Measurements from ENCODE around the gene AHNAK2. TPM values are rescaled to one million over a fixed set of nuclear protein-coding genes. Genes with fewer than 3 reads are reported as not detected.

Gene AHNAK2
- total RNA-seq, 1 donor: 0.10 TPM

DNA sequence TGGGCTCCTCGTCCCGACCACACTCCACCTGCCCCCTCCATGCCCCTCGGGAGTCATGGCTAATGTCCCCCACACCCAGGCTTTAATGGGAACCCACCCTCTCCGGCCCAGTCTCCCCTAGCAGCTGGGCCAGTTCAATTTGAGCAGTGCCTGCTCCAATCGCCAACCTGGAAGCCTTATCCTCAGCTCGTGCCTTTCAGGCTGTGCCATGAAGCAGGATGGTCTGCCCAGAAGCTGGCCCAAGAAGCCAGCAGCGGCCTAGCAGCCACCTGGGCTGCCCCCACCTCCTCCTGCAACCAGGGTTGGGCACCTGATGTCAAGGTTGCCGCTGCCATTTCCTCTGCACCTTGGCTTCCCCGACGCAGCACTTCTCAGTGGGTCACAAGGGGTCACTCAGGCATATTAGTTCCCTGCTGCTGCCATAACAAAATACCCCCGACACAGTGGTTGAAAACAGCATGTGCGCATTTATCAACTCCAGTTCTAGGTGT lies 5.1 kb upstream of the AHNAK2 start:
- H3K4me3 ChIP-seq (ENCODE audit: low read length): no peak overlapping the region
- H3K9me3 ChIP-seq (ENCODE audit: low read depth, low read length): no peaks in the 10 kb centered on the region
- H3K4me1 ChIP-seq (ENCODE audit: insufficient read depth, low read length): peaks cover 13% of the 10 kb centered on the region
- H3K27me3 ChIP-seq (ENCODE audit: insufficient read depth, low read length): peaks cover 8% of the 10 kb centered on the region

DNA sequence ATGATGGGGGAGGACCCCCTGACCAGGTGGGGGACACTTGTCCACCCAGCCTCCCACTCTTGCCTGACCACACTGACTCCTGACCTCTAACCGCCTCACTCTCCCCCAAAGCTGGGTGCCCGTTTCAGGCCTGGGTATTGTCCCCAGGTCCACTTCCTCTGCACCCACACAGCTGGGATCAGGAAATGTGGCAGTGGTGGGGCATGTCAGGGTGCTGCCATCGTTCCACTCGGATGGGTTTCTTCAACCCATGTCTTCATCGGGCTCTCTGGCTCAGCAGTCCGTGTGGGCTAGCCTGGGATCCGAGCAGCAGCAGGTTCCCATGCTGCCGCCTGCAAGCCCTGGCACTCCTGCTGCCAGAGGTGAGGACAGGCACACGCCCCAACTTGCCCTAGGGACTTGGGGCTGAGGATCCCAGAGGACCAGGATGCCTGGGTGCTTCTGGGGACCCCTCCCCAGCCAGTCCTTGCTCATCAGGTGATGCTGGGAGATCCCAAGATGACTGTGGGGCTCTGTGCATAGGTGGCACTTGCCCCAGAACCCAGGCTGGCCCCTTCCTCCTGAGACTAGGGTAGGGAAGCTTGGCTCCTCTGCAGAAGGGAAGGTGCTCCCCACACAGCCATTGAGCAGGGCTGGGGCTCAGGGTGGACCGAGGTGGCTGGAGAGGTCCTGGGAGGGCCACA lies 4.5 kb upstream of the AHNAK2 start:
- H3K4me1 ChIP-seq (ENCODE audit: insufficient read depth, low read length): peaks cover 16% of the 10 kb centered on the region

DNA sequence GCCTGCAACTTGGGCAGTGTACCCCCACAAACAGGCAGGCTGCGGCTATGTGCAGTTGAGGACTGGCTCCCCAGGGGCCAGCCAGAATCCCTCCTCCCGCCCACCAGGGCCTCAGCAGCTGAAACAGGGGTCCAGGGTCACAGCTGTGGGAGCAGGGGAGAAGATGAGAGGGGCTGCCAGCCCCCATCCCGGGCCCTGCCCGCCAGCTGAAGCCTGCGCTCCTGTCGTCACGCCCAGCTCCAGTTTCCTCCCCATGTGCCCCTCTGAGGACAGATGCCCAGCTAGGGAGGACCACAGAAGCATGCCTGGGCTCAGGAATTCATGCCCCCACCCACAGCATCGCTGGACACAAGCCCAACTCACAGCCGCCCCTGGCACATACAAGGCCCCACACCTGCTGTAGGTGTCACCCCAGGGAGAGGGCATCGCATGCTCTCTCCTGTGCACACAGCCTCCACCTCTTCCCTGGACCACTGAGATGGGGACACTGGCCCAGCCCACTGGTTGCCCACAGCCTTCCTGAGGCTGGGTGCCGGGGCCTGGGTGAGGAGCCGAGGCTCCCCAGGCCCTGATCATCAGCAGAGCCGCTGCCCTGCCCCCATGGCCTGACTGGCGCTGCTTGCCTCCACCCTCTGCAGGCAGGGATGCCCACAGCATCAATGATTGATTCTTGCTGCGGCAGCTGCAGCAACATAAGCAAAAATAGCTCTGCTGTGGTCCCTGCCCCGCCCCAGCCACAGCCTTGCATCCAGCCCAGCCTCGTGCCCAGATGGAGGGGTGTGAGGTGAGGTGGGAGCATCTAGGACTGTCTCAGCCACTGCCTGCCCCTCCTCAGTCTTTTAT lies 3.7 kb upstream of the AHNAK2 start:
- Histone ChIP-seq H3K4me1 (ENCODE audit: insufficient read depth, low read length) (peaks cover 17% of the 10 kb centered on the region), H3K9me3 (ENCODE audit: low read depth, low read length) (no peaks in the 10 kb centered on the region), H3K27me3 (ENCODE audit: insufficient read depth, low read length) (peaks cover 18% of the 10 kb centered on the region), H3K4me3 (ENCODE audit: low read length) (no peak overlapping the region)

More for the DNA sequence above, 4.5 kb upstream of the AHNAK2 start:
- Histone ChIP-seq H3K4me3 (ENCODE audit: low read length) (no peak overlapping the region), H3K27me3 (ENCODE audit: insufficient read depth, low read length) (peaks cover 10% of the 10 kb centered on the region), H3K9me3 (ENCODE audit: low read depth, low read length) (no peaks in the 10 kb centered on the region)

DNA sequence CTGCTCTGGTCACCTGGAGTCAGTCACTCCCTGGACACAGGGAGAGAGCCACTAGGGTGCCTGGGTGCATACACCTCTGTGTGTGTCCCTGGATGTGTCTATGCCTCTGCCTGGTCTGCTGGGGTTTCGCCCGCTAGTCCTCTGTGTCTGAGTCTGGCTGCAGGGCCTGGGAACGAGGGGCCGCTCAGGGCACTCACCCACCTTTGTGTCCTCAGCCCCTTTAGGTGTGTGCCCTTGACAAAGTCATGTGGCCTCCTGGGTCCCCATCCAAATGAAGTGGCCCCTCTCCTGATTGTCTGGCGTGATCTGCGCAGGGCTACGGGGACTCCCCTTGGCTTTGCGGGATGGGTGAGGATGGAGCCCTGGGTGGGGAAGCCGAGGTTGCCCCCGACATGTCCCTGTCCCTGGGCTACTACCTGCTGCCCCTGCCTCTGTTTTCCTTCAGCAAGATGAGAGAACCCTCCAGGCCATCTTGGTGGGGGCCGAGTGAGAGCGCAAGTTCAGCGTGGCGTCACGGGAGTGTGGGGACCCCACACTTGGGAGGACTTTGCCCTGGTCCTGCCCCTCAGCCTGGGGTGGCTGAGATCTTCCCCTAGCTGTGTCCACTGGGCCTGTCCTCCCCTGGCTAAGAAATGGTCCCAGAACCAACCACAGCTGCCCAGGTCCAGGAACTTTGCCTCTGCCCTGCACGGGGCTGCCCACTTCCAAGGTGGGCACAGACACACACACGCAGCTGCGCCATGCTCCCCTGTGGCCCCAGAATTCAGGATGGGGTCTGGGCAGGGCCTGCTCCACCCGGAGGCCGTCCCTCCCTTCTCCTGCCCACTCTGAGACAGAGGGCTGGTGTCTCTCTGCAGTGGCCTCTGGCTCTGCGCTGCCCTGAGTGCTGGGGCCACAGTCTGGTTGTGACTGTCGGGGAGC lies 2.7 kb upstream of the AHNAK2 start:
- Histone ChIP-seq H3K27me3 (ENCODE audit: insufficient read depth, low read length) (peaks cover 24% of the 10 kb centered on the region), H3K4me3 (ENCODE audit: low read length) (no peak overlapping the region), H3K9me3 (ENCODE audit: low read depth, low read length) (no peaks in the 10 kb centered on the region), H3K4me1 (ENCODE audit: insufficient read depth, low read length) (peaks cover 9% of the 10 kb centered on the region)

DNA sequence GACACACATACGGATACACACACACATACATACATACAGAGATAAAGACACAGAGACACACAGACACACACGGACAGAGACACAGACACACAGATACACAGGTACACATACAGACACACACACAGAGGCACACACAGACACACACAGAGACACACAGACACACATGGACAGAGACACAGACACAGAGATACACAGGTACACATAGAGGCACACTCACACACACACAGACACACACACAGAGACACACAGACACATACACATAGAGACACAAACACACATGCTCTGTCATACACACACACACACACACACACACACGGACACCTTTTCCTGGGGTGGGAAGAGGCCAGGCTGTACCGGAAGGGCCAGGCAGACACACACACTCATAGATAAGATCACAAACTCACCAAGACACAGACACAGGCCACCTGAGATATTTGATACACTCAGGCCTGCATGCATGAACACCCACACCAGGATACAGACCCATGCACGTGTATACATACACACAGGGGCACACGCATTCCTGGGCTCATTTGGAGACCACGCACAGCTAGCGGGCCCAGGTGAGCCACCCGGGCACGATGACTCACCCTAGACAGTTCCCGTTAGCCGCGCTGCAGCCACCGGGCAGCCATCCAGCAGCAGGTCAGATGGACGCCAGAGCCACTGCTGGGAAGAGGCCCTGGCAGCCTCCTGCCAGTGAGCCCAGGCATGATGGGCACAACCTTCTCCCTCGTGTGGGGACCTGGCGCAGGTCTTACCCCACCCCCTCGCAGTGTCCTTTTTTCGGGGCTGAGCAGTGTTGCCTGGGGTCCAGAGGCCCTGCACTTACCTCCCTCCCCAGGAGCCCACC lies 1.8 kb upstream of the AHNAK2 start:
- Histone ChIP-seq H3K4me1 (ENCODE audit: insufficient read depth, low read length) (peaks cover 8% of the 10 kb centered on the region), H3K9me3 (ENCODE audit: low read depth, low read length) (no peaks in the 10 kb centered on the region), H3K27me3 (ENCODE audit: insufficient read depth, low read length) (peaks cover 24% of the 10 kb centered on the region), H3K4me3 (ENCODE audit: low read length) (no peak overlapping the region)

DNA sequence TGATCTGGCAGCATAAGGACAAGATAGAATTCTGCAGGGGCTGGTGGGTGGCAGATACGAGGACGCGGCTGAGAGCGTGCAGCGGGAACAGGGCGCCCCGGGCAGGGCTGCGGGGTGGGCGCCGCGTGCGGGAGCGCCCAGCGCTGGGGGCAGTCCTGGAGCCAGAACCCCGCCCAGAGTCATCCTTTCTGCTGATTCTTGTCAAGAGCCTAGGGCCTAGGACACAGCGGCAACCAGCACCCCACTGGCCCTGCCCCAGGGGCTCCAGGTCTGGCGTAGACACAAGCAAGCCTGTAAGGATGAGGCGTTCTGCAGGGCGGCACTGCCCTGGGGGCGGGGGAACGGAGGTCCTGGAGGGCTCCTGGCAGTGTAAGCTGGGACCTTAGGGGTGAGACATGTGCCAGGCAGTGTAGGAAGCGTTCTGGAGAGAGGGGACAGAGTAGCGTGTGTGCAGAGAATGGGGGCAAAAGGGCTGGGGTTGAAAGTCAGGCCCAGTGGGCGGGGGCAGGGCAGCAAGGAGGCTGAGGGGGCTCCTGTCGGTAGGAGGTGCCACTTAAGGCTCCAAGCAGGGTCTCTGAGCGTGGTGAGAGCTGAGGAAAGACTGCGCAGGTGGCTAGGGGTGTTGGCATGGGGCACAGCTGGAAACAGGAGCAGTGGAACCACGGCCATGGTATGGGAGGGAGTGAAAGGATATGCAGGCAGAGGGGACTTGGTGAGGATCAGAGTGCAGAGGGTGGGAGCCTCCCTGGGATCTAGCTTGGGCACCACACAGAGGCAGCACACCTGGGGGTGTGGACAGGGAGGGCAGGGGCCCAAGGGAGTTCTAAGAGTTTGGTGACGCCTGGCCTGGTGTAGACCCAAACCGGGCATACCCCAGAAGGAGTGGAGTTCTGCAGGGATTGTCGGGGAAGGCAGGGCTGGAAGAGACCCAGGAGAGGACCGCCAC lies 845 bp upstream of the AHNAK2 start:
- peaks cover 24% of the 10 kb centered on the region for H3K27me3 ChIP-seq (ENCODE audit: insufficient read depth, low read length)
- H3K4me3 ChIP-seq (ENCODE audit: low read length): no peak overlapping the region
- H3K4me1 ChIP-seq (ENCODE audit: insufficient read depth, low read length): peaks cover 8% of the 10 kb centered on the region
- H3K9me3 ChIP-seq (ENCODE audit: low read depth, low read length): no peaks in the 10 kb centered on the region

DNA sequence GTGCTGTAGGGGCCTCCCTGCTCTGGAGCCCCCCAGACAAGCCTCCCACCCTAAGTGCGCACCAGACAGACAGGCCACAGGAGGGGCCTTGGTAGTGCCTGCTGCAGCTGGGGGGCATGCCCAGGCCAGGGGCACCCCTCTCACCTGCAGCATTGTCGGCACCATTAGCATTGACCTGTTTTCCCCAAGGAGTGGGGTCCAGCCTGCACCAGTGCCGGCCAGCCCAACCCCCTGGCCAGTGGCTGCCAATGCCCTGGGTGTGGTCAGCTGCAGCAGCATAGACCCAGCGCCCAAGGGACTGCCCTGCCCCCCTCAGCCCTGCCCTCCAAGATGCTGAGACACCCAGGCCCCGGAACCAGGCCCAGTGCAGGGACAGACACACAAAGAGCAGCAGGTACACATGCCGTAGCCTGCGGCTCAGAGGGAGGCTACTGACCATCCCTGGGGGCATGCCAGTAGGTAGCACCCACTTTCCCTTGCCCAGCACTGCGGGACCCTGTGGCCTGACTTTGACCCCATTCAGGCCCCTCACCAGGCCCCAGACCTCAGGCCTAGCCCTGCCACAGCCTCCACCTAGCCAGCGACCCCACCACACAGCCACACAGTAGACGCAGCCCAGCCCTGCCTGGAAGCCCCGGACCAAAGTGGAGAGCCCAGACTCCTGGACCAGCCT lies 1.0 kb downstream of the AHNAK2 start:
- Histone ChIP-seq H3K27me3 (ENCODE audit: insufficient read depth, low read length) (peaks cover 24% of the 10 kb centered on the region), H3K4me3 (ENCODE audit: low read length) (no peak overlapping the region), H3K9me3 (ENCODE audit: low read depth, low read length) (no peaks in the 10 kb centered on the region), H3K4me1 (ENCODE audit: insufficient read depth, low read length) (peaks cover 8% of the 10 kb centered on the region)

DNA sequence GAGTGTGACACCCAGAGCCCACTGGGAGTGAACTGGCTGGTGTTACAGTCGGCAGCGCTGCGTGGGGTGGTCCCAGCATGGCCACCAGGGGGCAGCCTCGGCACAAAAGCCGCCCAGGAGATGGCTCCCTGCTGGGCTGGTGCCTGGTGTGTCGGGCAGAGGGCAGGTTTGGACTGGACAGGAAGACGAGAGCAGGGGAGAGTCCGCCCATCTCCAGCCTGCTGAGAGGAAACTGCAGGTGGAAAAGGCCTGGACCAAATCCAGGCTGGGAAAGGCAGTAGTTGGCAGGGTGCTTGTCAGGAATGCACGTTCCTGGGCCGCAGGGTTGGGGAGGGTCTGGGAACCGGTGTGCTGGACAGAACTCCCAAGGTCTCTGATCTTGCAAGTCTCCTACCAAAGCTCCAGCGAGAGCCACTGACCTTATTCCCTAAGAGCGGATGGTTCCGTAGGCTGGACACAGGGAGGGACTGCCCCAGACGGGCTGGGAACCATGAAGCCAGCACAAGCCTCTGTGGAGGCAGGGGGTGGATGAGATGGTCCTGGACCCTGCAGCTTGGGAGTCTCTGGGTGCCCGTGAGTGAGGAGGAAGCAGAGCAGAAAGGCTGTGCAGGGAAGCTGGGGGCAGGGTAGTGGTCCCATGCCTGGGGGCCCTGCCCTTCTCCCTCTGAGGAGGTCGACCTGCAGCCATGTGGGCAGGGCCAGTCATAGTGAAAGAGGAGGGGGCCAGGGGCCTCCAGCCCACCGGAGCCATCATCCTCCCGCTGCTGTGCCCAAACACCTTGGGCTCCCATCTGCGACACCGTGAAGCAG lies 1.8 kb downstream of the AHNAK2 start:
- H3K4me3 ChIP-seq (ENCODE audit: low read length): no peak overlapping the region
- no peaks in the 10 kb centered on the region for H3K9me3 ChIP-seq (ENCODE audit: low read depth, low read length)
- H3K4me1 ChIP-seq (ENCODE audit: insufficient read depth, low read length): peaks cover 8% of the 10 kb centered on the region
- H3K27me3 ChIP-seq (ENCODE audit: insufficient read depth, low read length): peaks cover 24% of the 10 kb centered on the region

DNA sequence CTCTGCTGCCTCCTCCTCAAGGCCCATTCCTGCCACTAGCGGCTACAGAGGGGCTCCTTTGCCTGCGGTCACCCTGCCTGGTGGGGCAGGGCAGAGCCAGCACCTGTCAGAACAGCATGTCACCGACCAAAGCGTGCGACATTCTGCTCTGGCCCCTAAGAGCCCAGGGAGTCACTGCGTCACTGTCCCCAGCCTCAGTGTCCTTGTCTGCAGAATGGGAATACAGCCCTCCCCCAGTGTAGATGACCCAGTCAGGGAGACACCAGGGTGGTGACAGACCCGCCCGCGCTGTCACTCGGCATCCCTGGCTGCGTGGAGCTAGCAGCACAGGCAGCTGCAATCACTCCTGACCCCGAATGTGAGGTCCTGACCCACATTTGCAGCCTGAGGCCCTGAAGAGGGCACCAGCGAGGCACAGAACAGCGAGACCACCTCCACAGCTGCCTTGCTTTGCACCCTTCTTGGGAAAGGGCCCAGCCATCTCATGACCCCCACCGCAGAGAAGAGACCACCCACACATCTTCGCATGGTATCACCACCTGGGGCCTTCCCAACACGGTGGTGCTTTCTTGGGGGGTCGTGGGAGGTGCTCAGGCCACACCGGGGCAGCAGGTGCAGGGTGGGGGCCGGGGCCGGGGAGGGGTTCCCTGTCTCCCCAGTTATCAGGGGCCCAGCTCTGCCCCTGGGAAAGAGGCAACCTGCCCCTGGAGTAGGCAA lies 2.5 kb downstream of the AHNAK2 start:
- Histone ChIP-seq H3K27me3 (ENCODE audit: insufficient read depth, low read length) (peaks cover 24% of the 10 kb centered on the region), H3K4me1 (ENCODE audit: insufficient read depth, low read length) (peaks cover 8% of the 10 kb centered on the region), H3K4me3 (ENCODE audit: low read length) (no peak overlapping the region), H3K9me3 (ENCODE audit: low read depth, low read length) (no peaks in the 10 kb centered on the region)

DNA sequence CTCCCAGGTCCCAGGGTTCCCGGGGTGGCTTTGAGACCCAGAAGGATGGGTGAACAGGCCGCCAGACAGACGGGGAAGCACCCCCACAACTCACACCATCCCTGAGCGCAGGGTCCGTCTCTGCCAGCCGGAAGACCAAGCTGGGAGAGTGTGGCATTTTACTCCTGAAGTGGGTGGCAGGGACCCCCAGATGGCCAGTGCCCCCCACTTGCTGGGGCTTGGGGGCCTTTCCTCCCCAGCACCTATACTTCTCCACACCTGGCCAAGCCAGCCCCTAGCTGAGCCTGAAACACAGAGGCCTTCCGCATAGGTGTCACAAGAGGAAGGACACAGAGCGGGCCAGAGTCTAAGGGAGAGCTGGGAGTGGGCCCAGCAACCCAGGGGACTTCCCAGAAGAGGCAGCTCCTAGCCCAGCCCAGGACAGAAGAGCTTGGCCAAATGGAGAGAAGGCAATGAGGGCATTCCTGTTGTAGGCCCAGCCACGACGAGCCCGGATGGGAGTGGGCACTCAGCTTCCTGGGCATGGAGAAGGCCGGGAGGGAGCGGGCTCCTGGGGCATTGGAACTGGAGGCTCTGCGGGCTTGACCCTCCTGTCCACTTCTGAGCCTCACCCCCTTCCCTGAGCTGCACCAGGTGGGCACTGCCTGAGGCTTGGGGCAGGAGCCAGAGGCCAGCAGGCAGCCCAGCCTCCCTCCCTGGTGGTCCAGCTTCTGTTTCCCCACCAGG lies 3.3 kb downstream of the AHNAK2 start:
- Histone ChIP-seq H3K4me3 (ENCODE audit: low read length) (no peak overlapping the region), H3K27me3 (ENCODE audit: insufficient read depth, low read length) (peaks cover 24% of the 10 kb centered on the region), H3K4me1 (ENCODE audit: insufficient read depth, low read length) (peaks cover 8% of the 10 kb centered on the region), H3K9me3 (ENCODE audit: low read depth, low read length) (no peaks in the 10 kb centered on the region)

DNA sequence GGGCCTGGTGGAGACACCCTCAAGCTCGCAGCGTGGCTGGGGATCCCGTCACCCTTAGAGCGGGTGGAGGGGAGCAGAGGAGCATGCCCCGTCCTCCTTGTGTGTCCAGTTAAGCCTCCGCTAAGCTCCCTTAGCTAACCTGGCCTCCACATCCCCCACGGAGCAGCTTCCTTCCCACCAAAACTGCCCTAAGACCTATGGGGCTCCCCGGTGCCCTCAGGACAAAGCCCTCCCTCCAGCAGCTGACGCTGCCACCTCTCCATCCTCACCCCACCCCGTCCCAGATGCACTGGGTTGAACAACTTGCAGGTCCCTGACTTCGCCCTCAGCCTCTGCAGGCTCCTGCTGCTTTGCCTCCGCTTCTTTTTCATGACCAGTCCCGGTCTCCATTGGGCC lies 4.0 kb downstream of the AHNAK2 start:
- no peaks in the 10 kb centered on the region for H3K9me3 ChIP-seq (ENCODE audit: low read depth, low read length)
- peaks cover 8% of the 10 kb centered on the region for H3K4me1 ChIP-seq (ENCODE audit: insufficient read depth, low read length)
- no peak overlapping the region for H3K4me3 ChIP-seq (ENCODE audit: low read length)
- peaks cover 23% of the 10 kb centered on the region for H3K27me3 ChIP-seq (ENCODE audit: insufficient read depth, low read length)

Data from mononuclear cell (primary cell).